A172 (cell line): ENCODE measurements around the gene GIT2. TPM values are rescaled to one million over a fixed set of nuclear protein-coding genes. Genes with fewer than 3 reads are reported as not detected.
"Not testable (repeated sequence)": the region's sequence is repeated elsewhere in the genome, so short reads cannot be mapped to it uniquely, and the experiment has no call there.

Experiments
- DNase-seq: peaks from one replicate; pipeline ENCODE4 v3.0.0-alpha.2; 2015; ENCODE audit warnings: low spot score
- total RNA-seq: library from RNA; depleted of rRNA; stranded (reverse); fragments of >200 nt; shearing (Covaris generic); gene quantifications from 2 replicates; pipeline ENCODE4 v1.2.3, GENCODE V29; 2014

The GIT2 gene
- total RNA-seq, 1 experiment from 2014 or later, result 30.3 TPM

DNA sequence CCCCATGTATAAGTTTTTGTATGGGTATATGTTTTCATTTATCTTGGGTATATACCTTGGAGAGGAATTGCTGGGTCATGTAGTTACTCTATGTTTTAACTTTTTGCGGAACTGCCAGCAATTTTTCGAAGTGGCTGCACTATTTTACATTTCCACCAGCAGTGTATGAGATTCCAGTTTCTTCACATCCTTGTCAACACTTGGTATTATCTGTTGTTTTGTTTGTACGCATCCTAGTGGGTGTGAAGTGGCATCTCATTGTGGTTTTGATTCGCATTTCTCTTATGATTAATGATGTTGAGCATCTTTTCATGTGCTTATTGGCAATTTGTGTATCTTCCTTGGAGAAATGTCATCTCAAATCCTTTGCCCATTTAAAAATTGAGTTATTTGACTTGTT is 9.9 kb upstream of the GIT2 start:
- DNase-seq, result no peak

DNA sequence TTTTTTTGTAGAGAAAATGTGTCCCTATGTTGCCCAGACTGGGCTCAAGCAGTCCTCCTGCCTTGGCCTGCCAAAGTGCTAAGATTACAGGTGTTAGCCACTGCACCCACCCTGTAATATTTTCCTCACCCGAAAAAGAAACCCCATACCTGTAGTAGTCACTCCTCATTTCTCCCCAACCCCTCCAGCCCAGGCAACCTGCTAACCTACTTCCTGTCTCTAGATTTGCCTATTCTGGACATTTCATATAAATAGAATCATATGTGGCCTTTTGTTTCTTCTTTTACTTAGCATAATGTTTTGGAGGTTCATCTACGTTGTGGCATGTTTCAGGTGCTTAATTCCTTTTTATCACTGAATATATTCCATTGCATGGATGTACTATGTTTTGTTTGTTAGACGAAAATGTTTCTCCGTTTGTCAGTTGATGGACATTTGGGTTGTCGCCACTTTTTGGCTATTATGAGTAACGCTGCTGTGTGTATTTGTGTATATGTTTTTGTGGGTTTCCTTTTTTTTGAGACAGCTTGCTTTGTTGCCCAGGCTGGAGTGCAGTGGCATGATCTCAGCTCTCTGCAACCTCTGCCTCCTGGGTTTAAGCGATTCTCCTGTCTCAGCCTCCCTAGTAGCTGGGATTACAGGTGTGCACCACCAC is 9.3 kb upstream of the GIT2 start:
- no peak for DNase-seq

DNA sequence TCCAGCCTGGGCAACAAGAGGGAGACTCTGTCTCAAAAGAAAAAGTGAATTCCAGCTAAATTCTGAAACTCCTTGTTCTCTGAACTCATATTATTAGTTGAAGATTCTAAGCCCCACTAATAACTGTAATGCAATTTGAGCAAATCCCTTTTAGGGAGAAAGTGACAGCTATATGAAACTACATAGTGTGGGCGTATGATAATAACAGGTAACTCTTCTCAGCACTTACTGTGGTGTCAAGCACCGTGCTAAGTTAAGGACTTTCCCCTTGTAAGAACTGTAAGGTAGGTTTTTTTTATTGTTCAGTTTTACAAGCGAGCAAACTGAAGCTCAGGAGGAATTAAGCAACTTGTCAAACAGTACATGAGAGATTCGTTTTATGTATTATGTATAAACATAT is 8.4 kb upstream of the GIT2 start:
- no peak for DNase-seq

DNA sequence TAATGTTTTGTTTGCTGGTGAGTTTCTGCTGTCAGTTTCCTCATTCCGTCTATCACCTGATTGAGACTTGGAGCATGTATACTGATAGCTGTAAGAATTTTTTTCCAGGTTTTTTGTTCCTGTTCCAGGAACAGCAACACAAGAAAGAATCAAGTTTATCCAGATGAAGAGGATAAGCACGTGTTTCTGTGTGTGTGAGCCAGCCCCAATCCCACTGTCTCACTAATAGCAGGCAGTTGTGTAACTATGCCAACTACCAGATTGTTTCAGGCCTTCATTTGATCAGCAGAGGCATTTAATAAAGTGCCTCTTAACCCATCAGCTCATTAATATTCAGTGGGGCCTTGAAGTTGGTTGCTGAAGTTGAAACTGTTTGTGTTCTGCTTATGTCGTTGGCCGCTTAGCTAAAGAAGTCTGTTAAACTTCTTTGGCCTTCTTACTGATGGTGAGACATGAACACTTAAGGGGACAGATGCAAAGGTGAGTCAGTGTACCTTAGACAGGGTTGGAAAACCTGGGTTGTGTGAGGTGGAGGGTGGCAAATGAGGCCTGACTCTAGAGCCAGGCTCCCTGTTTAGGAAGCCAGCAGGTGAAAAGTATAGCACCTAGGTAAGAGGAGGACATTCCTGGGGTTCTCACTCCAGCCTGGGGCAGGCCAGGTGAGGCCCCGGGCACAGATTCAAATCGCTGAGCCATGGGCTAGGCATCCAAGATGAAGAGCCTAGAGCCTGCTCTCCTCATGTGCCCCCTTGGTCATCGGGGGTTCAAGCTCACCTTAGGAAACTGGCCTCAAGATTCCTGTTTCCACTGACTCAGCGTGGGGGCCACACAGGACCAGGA is 6.7 kb upstream of the GIT2 start:
- no peak for DNase-seq

DNA sequence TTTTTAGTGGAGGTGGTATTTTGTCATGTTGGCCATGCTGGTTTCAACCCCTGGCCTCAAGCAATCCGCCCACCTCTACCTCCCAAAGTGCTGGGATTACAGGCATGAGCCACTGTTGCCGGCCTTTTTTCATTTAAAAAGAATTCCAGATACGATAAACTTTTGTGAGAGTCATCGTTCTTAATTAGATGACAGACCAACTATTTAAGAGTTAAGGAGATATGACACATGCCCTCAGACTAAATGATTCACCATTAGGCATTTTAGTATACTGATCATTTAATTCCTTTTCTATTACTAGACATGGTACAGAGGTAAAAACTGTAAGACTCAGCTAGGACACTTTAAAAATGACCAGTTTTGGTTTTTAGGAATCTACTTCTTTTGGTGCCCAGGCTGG is 5.4 kb upstream of the GIT2 start:
- DNase-seq, result peak; percentile 83

DNA sequence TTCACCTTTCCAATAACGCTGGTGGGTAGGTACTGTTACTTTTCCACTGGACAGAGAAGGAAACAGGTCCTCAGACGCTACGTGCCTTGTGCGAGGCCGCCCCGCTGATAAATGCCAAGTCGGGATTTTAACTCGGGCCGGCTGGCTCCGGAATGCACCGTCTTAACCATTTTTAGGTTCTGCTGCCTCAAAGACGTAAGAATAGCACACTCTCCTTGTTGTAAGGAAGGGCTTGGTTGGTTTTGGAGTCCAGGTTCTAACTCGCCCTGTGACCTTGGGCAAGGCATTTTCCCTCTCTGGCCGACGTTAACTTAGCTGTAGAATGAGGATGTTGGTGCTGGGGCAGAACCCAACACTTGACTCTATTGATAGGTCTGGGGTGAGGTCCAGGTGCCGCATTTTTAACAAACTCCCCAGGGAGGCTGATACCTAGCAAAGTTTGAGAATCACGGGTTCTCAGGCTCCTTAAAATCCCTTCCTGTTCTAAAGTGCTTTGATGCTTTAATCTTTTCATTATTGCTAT is 3.9 kb upstream of the GIT2 start:
- no peak for DNase-seq

DNA sequence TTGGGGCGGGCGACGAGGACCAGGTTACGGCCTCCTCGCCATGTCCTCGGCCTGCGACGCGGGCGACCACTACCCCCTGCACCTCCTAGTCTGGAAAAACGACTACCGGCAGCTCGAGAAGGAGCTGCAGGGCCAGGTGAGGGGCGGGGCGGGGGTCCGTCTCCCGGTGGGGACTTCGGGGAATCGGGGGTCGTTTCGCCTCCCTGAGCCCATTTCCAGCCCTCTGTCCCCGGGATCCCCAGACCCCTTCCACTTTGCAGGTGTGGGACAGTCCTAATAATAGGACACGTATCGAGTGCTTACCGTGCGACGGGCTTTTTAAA is 3.4 kb upstream of the GIT2 start:
- DNase-seq, result no peak

DNA sequence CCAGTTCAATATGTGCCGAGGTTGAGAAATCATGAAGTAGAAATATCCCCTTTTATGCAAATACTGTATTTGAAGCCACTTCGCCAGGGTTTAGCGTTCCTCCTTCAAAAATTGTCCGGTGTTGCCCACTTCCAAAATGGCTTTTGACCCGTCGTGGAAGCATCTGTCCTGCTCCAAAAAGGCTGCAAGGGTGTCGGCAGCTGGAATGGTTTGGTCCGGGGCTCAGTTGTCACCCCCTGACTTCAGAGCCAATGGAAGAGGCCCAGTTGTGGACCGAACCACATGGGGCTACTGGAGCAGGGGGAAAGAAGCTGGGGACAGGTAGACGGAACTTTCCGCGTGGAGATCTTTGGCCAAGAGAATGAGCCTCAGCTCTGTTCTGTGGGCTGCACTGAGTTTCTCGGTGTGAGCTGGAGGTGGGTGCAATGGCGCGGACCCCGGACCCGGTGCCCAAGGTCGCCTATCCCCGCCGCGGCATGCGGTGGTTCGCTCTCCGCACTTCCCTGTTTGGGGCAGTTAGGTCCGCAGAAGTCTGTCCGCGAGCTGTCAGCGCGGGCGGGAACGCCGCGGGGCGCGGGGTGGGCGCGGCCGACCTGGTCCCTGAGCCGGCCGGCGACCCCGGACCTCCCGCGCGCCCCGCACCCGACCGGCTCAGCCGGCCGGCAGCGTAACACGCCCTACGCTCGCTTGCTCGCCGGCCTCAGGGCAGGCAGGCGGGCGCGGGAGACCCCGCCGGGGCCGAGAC is 2.9 kb upstream of the GIT2 start, which contains the start of gene ANKRD13A:
ANKRD13A (plus strand) TSS at position 527 of the 745 bp plus-strand sequence. CDS start 259 bp downstream, outside the sequence.
- peak; percentile 88 for DNase-seq

DNA sequence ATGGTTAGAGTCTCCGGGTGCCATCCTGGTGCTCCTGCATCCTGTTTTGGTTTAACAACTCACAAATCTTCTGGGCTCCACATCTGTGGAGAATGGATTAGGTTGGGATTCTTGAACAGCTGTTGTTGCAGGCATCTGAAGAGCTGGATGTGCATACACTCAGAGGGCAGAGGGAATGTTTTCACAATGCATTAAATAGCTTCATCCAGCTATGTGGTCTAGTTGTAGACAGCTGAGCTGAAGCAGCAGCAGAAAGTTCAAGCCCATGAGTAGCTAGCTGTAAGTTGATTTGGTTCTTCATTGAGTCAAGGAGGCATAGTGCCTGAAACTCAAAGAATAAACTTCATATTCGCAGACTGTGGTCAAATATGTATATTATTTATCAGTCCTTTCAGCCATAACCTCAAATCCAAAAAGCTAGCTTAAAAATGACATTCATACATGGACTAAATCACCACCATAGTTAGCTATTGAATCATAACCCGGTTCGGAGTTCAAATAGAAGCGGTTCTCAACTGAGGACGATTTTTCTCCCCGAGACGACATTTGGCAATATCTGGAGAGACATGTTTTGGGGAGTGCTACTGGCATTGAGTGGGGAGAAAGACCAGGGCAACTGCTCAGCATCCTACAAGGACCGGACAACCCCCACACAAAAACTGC is 2.2 kb upstream of the GIT2 start:
- DNase-seq, result no peak

DNA sequence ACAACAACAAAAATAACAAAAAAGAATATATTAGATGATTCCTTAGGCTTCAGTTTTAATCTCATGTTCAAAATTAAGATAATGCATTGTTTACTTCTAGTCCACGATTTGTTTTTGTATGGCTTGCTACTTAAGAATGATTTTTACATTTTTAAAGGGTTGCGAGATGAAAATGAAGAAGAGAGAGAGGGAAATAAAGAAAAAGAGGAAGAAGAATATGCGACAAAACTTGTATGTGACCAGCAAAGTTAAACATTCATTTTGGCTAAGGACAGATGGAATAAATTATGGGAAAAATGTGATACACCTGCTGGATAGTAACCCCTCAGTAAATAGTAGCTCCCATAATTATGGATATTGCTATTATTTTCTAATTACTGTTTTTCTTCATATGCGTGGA is 1.2 kb upstream of the GIT2 start:
- no peak for DNase-seq

DNA sequence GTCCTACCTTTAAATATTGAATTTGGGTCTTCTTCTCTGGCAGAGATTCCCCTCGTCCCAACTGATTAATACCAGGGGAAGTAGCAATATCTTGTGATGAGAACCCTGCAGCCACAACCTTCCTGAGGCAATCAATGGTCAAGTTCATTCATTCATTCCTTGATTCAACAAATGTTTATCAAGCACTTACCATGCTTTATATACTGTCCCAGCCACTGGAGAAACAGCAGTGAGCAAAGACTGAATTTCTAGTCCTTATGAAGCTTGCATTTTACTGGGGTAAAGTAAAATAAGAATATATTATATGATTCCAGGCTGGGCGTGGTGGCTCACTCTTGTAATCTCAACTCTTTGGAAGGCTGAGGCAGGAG is 300 bp upstream of the GIT2 start:
- no peak for DNase-seq

DNA sequence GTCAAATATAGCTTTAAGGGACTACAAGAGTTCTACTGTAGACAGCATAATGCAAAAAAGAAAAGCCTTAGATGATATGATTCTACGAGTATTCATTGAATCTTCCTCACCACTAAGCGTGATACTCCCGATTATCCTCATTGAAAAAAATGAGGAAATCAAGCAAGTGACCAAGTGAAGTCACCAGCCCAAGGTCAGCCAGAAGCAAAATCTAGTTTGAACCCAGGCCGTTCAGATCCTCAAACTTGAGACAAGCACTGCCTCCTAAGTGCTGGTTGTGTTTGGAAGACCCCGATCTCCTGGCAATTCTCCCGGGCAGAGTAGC is 845 bp downstream of the GIT2 start:
- DNase-seq, result no peak

DNA sequence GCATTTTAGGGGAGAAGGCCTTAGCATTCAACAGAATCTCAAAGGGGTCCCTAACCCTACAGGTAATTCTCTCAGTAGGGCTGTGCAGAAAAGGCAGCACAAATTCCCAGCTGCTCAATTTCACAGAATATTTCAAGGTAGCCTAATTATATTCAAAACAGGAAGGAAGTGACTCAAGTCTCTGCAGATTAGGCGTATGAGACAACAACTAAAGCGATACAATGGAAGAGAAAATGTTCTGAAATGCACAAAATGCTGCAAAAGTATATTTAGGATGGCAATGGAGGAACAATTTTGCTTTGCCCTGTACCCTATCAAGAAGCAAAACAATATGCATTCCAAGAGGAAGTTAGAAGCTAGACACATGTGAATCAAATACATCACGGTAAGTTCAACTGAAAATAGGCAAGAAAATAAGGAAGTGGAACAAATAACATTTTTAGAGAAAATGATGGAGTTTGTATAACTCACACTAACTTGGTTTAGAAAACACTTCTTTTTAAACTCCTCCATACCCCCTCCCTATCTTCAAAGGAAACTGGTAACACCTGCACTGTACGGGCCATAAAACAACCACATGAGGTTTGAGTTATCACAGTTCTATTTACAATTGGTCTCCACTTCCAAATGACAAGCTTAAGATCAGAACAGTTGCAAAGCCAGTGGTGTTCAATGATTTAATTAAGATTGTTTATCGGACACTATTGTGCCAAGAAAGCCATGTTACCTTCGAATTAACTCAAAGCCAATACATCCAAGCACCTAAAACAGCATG is 1.6 kb downstream of the GIT2 start:
- no peak for DNase-seq

DNA sequence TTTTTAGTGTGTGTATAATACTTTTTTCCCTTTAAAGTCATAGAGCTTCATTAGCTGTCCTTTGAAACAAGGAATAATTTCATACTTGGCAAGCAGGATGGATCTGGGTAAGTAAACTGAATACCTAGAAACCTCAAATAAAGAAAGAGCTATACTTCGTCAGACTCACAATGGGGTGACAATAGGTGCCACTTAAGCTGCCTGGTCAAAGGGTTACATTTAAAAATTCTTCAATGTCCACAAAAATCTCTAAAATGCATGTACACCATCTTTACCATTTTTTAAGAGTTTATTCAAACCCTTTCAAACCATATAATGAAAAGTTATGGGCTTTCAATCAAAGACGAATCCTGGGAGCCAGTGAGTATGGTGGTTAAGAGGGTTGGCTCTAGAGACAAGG is 3.1 kb downstream of the GIT2 start:
- DNase-seq, result no peak

DNA sequence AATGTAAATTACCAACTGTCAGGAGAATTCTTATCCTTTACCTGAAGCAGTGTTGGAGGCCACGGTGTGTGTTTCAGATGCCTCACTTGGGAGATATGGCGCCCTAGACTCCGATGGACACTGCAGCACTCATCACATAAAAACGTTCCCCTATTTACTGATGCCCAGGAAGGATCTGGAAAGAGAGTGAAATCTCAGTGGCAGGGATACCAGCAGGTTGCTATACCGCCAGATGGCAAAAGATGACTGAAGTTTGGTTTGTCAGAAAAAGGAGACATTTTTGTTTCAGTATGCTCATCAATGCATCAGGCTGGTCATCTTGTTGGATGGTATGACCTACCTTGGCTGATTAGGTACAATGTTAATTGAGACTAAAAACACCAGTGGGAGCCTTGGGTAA is 4.6 kb downstream of the GIT2 start:
- no peak for DNase-seq

DNA sequence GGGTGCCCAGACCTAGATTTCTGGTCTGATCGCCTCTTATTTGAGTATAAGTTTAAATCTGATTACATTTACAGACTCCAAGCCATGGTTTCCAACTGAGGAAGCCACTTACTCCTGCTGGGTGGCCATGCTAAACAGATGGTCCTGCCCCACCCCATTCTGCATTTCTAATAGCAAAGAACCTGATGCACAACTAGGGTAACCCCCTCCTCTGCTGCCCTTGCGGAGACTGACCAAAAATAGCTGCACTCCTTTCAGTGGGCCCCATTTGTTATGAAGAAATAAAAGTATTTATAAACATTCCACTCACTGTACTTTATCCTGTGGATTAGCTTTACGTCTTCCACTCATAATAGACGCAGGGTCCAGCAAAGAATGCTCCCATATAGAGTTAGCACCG is 6.8 kb downstream of the GIT2 start:
- no peak for DNase-seq

DNA sequence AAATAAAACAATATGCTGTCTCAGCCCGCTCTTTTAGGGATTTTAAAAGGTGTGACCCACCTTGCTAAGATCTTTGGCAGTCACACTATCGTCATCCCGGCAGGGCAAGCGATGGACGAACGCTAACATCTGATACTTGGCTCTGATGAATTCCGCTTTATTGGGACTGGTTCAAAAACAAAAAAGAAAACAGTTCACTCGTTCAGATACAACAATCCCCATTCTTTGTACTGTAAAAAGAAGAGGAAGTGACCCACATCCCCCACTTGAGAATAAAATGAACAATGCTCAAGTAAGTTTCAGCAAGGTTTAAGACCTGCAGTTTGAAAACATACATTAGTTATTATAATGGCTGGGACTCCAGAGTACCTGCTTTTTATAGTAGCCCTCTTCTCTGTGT is 7.3 kb downstream of the GIT2 start:
- DNase-seq, result no peak

DNA sequence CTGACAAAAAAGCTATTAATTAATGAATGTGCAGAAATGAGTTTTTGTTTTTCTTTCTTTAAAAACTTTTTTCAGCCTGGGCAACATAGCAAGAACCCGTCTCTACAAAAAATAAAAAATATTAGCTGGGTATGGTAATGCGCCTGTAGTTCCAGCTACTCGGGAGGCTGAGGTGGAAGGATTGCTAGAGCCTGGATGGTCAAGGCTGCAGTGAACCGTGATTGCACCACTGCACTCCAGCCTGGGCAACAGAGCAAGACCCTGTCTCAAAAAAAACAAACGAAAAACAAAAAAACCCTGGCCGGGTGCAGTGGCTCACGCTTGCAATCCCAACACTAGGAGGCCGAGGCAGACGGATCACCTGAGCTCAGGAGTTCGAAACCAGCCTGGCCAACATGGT is 7.9 kb downstream of the GIT2 start:
- no peak for DNase-seq

DNA sequence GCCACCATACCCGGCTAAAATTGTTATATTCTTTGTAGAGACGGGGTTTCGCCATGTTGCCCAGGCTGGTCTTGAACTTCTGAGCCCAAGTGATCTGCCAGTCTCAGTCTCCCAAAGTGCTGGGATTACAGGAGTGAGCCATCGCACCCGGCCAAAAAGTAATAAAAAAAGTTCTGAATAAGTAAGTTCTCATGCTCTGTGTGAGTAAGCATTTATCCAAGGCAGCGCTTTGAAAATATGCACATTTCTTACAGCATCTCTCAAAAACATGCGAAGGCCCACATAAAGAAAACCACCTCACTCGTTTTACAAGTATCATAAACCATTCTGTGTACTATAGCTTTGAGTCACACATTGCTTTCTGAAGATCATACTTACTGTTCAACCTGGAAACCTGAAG is 8.6 kb downstream of the GIT2 start:
- DNase-seq, result no peak

DNA sequence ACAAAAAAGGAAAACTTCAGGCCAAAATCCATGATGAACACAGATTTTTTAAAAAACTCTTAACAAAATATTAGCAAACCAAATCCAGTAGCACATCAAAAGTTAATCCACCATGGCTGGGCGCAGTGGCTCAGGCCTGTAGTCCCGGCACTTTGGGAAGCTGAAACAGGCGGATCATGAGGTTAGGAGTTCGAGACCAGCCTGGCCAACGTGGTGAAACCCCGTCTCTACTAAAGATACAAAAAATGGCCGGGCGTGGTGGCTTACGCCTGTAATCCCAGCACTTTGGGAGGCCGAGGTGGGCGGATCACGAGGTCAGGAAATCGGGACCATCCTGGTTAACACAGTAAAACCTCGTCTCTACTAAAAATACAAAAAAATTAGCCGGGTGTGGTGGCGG is 9.9 kb downstream of the GIT2 start:
- DNase-seq, result not testable (repeated sequence)

DNA sequence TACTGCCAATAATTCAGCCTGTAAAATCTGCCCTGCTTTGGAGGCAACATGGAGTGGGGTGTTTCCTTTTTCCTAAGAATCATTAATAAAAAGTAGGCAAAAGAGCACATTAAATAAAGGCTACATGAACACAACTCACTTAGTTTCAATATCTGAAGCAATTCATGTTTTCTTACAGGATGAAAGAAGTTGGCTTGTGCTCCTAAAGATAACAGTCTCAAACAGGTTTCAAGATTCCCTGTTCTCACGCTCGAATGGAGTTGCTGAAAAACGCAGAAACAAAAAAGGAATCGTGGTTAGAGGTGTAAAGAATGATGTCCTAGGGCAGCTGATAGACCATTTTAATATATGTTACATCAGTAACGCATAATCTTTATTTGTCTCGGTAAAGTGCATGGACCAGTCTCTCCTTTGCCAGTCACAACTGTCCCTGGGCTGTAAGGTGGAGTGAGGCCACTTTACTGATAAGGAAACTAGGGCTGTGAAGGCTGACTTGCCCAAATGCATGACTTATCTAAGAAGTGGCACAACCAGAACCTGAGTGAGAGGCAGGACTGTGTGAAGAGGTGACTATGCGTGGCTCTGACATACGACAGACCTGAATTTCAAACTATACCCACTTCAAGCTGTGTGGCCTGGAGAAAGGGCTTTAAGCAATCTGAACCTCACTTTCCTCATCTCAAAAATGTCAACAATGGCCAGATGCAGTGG is 12.6 kb downstream of the GIT2 start:
- no peak for DNase-seq
